HepG2 (cell line): ENCODE data around the gene RHOG. TPM values are rescaled to one million over a fixed set of nuclear protein-coding genes. Genes with fewer than 3 reads are reported as not detected.
A peak's percentile ranks its signal among the peaks of the same experiment; 100 is the strongest.

Experiments
- ARID4A ChIP-seq: sonication (generic); formaldehyde crosslinking; IDR thresholded peaks from 2 replicates; pipeline ENCODE4 v1.5.0; 2020; ENCODE audit warnings: mild to moderate bottlenecking, missing genetic modification reagents, borderline replicate concordance
- ATF7-NPFF ChIP-seq: sonication (generic); formaldehyde crosslinking; IDR thresholded peaks from 2 replicates; pipeline ENCODE4 v1.8.1; 2023; ENCODE audit warnings: mild to moderate bottlenecking, low read depth, missing genetic modification reagents, moderate library complexity
- ETV5 ChIP-seq: IDR thresholded peaks from 2 replicates; pipeline ENCODE4 v1.6.1; 2018; ENCODE audit warnings: missing biosample characterization, missing genetic modification reagents, inconsistent platforms, borderline replicate concordance
- FOXA3 ChIP-seq: IDR thresholded peaks from 2 replicates; pipeline ENCODE4 v1.6.1; 2016; ENCODE audit warnings: missing genetic modification reagents, missing compliant biosample characterization
- GMEB1 ChIP-seq: sonication (generic); formaldehyde crosslinking; IDR thresholded peaks from 2 replicates; pipeline ENCODE4 v1.5.1; 2020; ENCODE audit warnings: missing genetic modification reagents, mild to moderate bottlenecking, borderline replicate concordance
- KDM5B ChIP-seq: sonication (generic); formaldehyde crosslinking; IDR thresholded peaks from 2 replicates; pipeline ENCODE4 v1.4.0; 2020; ENCODE audit warnings: missing genetic modification reagents, mild to moderate bottlenecking, borderline replicate concordance
- MTF2 ChIP-seq: sonication (generic); formaldehyde crosslinking; IDR thresholded peaks from 2 replicates; pipeline ENCODE4 v1.5.0; 2020; ENCODE audit warnings: missing genetic modification reagents, borderline replicate concordance
- PAX8 ChIP-seq: sonication (generic); formaldehyde crosslinking; IDR thresholded peaks from 2 replicates; pipeline ENCODE4 v1.8.0; 2022; ENCODE audit warnings: mild to moderate bottlenecking, missing genetic modification reagents, borderline replicate concordance
- RFXAP ChIP-seq: sonication (generic); formaldehyde crosslinking; IDR thresholded peaks from 2 replicates; pipeline ENCODE4 v1.4.0; 2020; ENCODE audit warnings: missing genetic modification reagents, borderline replicate concordance
- TAF1 ChIP-seq: sonication (generic); formaldehyde crosslinking; IDR thresholded peaks from 2 replicates; pipeline ENCODE4 v1.4.0; 2020; ENCODE audit warnings: missing genetic modification reagents
- UBTF ChIP-seq: sonication (generic); formaldehyde crosslinking; IDR thresholded peaks from 2 replicates; pipeline ENCODE4 v1.4.0; 2020; ENCODE audit warnings: mild to moderate bottlenecking, missing genetic modification reagents
- ZNF609 ChIP-seq: sonication (generic); formaldehyde crosslinking; IDR thresholded peaks from 2 replicates; pipeline ENCODE4 v1.4.0; 2020; ENCODE audit warnings: mild to moderate bottlenecking, missing genetic modification reagents, borderline replicate concordance
- ZNF709 ChIP-seq: sonication (generic); formaldehyde crosslinking; IDR thresholded peaks from 2 replicates; pipeline ENCODE4 v1.5.0; 2020; ENCODE audit warnings: mild to moderate bottlenecking, missing genetic modification reagents
- ZNF746 ChIP-seq: sonication (generic); formaldehyde crosslinking; IDR thresholded peaks from 2 replicates; pipeline ENCODE4 v1.8.0; 2022; ENCODE audit warnings: mild to moderate bottlenecking, missing genetic modification reagents
- polyA plus RNA-seq, 8 experiments: library from polyadenylated mRNA; depleted of rRNA in 3 of 8; stranded (reverse) in 7 of 8; unstranded in 1 of 8; fragments of >200 nt; fragmentation: Illumina TruSeq in 4 of 8; extraction: Trizol in 4 of 8; gene quantifications; 2 replicates each; pipeline versions ENCODE4 v1.2.1 to v1.2.3, GENCODE V29; 2011 to 2016; ENCODE audit warnings: low read depth in 4 of 8, missing spikeins in 1 of 8, mixed read lengths in 1 of 8; ENCODE audit not compliant: insufficient read depth in 1 of 8
- total RNA-seq, 5 experiments: library from RNA; depleted of rRNA; stranded (reverse); fragments of >200 nt; fragmentation: Illumina TruSeq; extraction: Trizol; gene quantifications; 2 replicates each; pipeline ENCODE4 v1.2.3, GENCODE V29; 2016; ENCODE audit warnings: low read depth in 1 of 5

RHOG gene
- total and polyA plus RNA-seq, 2 of the 13 experiments (the other 11 are each of a cell fraction or from before 2014, with no cell fraction given) = 7.7 to 23.4 TPM

GRCh38 chr11:3855808-3856491, 15.2 kb upstream of the RHOG start (continued):
- TF ChIP-seq GMEB1 (CRISPR knock-in tag) (0 out of 2 replicates have a peak, but pooled peaks have one; percentile 26), ARID4A (CRISPR knock-in tag) (peak; percentile 45), ETV5 (CRISPR knock-in tag) (peak; percentile 68), FOXA3 (CRISPR knock-in tag) (peak; percentile 35), UBTF (peak; percentile 62), ZNF609 (CRISPR knock-in tag) (peak; percentile 38; the same call in 1 of the 2 replicates), PAX8 (CRISPR knock-in tag) (0 out of 2 replicates have a peak, but pooled peaks have one; percentile 67), MTF2 (0 out of 2 replicates have a peak, but pooled peaks have one; percentile 13), KDM5B (CRISPR knock-in tag) (peak; percentile 82; the same call in 1 of the 2 replicates), ATF7-NPFF (CRISPR knock-in tag) (0 out of 2 replicates have a peak, but pooled peaks have one; percentile 36), RFXAP (CRISPR knock-in tag) (no peak), ZNF709 (CRISPR knock-in tag) (0 out of 2 replicates have a peak, but pooled peaks have one; percentile 34), ZNF746 (CRISPR knock-in tag) (no peak), TAF1 (peak; percentile 41; the same call in 1 of the 2 replicates)
